GM12872 (cell line): Measurements from ENCODE around the gene PLXND1.

ENCODE experiments used
- TF ChIP-seq, protein P1 (sequence below): IDR thresholded peaks from 3 replicates; pipeline ENCODE4 v1.5.1; 2011; ENCODE audit warnings: low read depth, mild to moderate bottlenecking, low read length, moderate library complexity; ENCODE audit not compliant: insufficient read depth

Gene PLXND1

DNA sequence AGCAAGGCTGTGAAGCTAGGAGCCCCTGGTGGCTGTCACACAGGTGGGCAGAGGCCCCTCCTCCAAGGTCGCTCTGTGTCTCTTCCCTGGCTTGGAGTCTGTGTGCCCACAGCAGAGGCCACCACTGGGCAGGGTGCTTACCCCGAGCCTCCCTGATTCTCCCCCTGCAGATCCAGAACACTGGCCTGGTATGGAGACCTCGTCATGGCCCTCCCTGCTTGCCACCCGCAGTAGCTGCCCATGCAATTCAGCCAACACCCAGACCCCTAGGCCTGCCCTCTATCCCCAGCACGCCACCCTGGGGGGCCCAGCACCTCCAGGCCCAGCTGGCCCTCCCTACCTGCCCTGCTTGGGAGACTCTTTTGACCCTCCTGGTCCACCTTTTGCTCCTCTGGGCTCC lies 83.5 kb downstream of the PLXND1 start:
- TF ChIP-seq, protein P1, sequence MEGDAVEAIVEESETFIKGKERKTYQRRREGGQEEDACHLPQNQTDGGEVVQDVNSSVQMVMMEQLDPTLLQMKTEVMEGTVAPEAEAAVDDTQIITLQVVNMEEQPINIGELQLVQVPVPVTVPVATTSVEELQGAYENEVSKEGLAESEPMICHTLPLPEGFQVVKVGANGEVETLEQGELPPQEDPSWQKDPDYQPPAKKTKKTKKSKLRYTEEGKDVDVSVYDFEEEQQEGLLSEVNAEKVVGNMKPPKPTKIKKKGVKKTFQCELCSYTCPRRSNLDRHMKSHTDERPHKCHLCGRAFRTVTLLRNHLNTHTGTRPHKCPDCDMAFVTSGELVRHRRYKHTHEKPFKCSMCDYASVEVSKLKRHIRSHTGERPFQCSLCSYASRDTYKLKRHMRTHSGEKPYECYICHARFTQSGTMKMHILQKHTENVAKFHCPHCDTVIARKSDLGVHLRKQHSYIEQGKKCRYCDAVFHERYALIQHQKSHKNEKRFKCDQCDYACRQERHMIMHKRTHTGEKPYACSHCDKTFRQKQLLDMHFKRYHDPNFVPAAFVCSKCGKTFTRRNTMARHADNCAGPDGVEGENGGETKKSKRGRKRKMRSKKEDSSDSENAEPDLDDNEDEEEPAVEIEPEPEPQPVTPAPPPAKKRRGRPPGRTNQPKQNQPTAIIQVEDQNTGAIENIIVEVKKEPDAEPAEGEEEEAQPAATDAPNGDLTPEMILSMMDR, result no peak

DNA sequence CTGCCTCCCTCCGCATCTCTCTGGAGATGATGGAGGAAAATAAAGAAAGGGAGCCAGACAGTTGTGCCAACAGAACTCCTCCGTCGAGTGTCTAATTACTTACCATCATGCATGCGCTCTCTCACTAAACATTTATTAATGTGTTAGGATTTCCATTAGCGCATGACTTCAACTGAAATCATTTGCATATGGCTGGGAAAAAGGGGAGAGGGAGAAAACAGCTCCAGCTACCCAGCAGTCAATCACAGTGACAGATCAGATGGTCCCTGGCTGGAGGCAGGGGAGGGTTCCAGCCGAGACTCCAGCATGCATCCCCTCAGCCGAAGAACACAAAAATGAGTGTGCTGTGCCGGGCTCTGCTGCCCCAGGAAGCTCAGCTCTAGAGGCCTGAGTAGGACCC lies 84.9 kb downstream of the PLXND1 start:
- TF ChIP-seq, protein P1, result no peak

DNA sequence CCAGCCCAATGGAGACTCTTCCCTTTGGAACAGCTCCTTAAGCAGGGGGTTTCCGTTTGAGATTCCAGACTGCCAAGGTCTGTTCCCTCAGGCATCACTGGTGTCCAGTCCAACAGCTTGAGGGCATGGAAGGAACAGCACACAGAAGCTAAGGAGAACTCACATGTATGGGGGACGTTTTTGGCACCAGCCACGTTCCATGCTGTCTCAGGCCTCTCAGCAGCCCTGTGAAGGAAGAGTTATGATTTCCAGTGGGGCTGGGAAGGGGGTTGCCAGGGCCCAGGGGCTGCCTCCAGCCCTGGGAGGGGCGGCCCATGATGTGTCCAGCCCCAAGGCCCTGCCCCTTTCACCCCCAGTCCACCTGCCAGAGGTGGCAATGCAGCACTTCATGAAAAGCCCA lies 85.5 kb downstream of the PLXND1 start:
- TF ChIP-seq, protein P1, result no peak

DNA sequence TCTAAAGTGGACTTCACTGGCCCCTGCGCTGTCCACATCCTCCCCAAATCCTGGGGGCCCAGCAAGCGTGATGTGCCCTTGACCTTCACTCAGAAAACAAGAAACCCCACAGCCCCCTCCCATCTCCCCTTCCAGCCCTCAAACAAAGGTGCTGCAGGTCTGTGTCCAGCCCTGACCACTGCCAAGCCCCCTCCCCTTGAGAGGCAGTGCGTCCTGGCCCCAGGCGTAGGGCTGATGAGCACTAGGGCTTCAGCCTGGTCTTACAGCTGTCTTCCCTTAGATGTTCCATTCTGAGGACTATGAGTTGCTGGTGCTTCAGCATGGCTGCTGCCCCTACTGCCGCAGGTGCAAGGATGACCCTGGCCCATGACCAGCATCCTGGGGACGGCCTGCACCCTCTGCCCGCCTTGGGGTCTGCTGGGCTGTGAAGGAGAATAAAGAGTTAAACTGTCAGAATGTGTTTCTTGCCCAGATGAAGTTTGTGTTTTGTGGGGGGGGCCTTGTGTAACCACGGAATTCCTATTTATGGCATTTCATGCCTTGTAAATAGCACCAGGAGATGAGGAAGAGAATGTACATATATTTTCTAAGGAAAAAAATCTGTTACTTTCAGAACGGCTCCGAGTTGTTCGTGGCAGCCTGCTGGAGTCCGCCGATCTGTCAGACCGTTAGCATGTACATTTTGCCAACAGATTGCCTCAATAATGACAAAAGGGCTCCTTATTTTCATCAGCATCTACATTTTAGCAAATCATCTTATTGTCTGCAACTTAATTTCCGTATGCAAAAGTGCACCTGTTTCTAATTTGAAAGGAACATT lies 86.4 kb downstream of the PLXND1 start:
- TF ChIP-seq, protein P1, result no peak

DNA sequence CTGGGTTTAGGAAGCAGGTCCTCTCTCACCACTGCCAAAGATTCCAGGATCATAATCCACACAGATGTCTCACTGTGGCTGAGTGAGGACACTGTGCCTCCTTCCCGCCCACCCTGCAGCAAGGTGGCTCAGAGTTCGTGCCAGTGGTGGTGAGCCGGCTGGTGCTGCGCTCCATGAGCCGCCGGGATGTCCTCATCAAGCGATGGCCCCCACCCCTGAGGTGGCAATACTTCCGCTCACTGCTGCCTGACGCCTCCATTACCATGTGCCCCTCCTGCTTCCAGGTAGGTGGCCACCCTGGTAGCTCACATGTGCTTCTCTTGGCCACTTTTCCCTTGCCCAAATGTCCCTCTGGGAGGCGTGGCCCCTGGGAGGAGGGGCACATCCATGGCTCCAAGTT lies 87.0 kb downstream of the PLXND1 start:
- TF ChIP-seq, protein P1, result no peak

DNA sequence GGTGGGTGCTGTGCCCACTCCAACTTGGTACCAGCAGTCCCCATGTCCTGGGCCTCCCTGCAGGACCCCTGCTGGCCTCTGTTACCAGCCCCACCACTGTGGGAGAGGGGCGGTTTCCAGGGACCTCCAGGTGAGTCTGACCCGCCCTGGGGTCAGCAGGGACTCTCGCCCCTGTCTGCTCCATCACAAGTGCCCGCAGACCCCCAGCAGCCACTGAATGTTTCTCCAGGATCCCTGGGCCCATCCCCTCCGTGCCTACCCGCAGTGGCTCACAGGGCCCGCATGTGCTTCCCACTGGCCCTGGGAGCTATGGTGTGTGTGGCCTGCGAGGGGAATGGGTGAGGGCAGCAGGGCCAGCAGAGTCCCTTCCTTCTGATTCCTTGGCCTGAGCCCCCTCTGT lies 87.9 kb downstream of the PLXND1 start:
- TF ChIP-seq, protein P1, result no peak

DNA sequence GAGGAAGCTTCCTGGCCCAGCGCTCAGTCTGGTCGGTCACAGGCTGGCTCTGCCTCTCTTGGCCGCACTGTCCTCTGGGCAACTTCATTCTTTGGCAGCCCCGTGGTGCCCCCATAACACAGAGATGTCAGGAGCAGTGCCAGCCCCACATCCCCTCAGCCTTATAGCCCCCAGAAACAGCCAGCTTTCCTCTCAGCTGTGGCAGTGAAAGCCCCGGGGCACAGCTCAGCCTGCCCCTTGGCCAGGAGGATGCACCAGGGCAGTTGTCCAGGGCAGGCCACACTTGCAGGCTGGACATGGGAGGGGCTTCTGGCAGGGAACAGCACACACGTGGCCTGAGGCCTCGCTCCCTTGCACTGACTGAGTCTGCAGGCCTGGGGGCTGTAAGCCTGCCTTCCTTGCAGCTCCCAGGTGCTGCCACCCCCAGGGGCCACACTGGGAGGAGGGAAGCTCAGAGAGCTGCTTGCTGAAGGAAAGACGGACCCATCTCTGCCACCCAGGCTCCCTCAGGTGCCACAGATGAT lies 88.4 kb downstream of the PLXND1 start:
- TF ChIP-seq, protein P1, result no peak
